HCT116 (cell line): ENCODE data around the gene ZBTB34. TPM values are rescaled to one million over a fixed set of nuclear protein-coding genes. Genes with fewer than 3 reads are reported as not detected.
"Not testable (repeated sequence)": the region's sequence is repeated elsewhere in the genome, so short reads cannot be mapped to it uniquely, and the experiment has no call there.

Experiments
- ATAC-seq: fragments of 200-7000 bp; cut with Tn5 transposase; 2 replicates; pipeline ENCODE4 v1.9.1; 2020; ENCODE audit warnings: mild to moderate bottlenecking, moderate library complexity
- BruUV-seq: library from RNA; stranded (reverse); fragments of 400-500 nt; replicated peaks from 2 replicates; lab custom pipeline; 2021; lab: Mats Ljungman, UMichigan
- CTCF ChIA-PET: fragments of 300-600 bp; sonication (Branson Sonifier 250); formaldehyde crosslinking; loops from one replicate; lab custom pipeline; 2021; ENCODE audit warnings: antibody characterized with exemption; lab: Charles Lee
- POLR2A ChIA-PET: fragments of 300-600, 350-600 bp; sonication (Branson Sonifier 250); formaldehyde crosslinking; loops from one replicate; lab custom pipeline; 2021; ENCODE audit warnings: antibody characterized with exemption; lab: Charles Lee
- RAD21 ChIA-PET, 2 experiments: fragments of 300-600 bp; sonication (Branson Sonifier 250); formaldehyde crosslinking; loops; one replicate each; lab custom pipeline; 2023; ENCODE audit warnings: low total read pairs in 2 of 2; ENCODE audit not compliant: uncharacterized antibody in 2 of 2, unreplicated experiment in 2 of 2, low non-redundant PET in 1 of 2; lab: Charles Lee
- DNase-seq: peaks from one replicate; pipeline ENCODE4 v3.0.0-alpha.2; 2010; ENCODE audit warnings: low read depth, low spot score
- H2AFZ ChIP-seq: fragments of 200-600 bp; shearing (Covaris generic), sonication (generic); 2 replicates; pipeline ENCODE4 v1.6.1; 2017; ENCODE audit warnings: low read depth, mixed run types, mixed read lengths, antibody characterized with exemption, low read length; ENCODE audit not compliant: poor library complexity, severe bottlenecking
- H3K27ac ChIP-seq: 2 replicates; pipeline ENCODE4 v1.5.1; 2012; ENCODE audit warnings: low read depth, low read length
- H3K27me3 ChIP-seq: fragments of 200-600 bp; sonication (generic); 2 replicates; pipeline ENCODE4 v1.6.1; 2016; ENCODE audit warnings: mixed run types, low read length, mixed read lengths; ENCODE audit not compliant: insufficient read depth
- H3K36me3 ChIP-seq, 2 experiments: fragments of 200-500 bp in 1 of 2; fragments of 200-600 bp in 1 of 2; sonication (Bioruptor generic) in 1 of 2; sonication (generic) in 1 of 2; 2 replicates each; pipeline versions ENCODE4 v1.5.1 to v1.6.1; 2014 to 2016; ENCODE audit warnings: low read length in 2 of 2, inconsistent platforms in 1 of 2, mixed read lengths in 1 of 2, mixed run types in 1 of 2; ENCODE audit not compliant: insufficient read depth in 2 of 2, control insufficient read depth in 1 of 2
- H3K4me1 ChIP-seq, 2 experiments: fragments of 200-600 bp in 1 of 2; sonication (generic) in 1 of 2; 2 replicates each; pipeline versions ENCODE4 v1.5.1 to v1.6.1; 2012 to 2017; ENCODE audit warnings: low read length in 2 of 2, inconsistent platforms in 1 of 2, mild to moderate bottlenecking in 1 of 2, mixed read lengths in 1 of 2, mixed run types in 1 of 2, moderate library complexity in 1 of 2; ENCODE audit not compliant: insufficient read depth in 2 of 2, control insufficient read depth in 1 of 2
- H3K4me2 ChIP-seq: fragments of 200-600 bp; sonication (generic); 2 replicates; pipeline ENCODE4 v1.6.1; 2017; ENCODE audit warnings: mixed run types, low read length, mixed read lengths
- H3K4me3 ChIP-seq, 2 experiments: fragments of 200-600 bp in 1 of 2; sonication (generic) in 1 of 2; replicated peaks in 1 of 2; 2 replicates each; pipeline ENCODE4 v1.5.1; 2011 to 2016; ENCODE audit warnings: low read length in 2 of 2, control low read depth in 1 of 2, low read depth in 1 of 2, mild to moderate bottlenecking in 1 of 2, mixed read lengths in 1 of 2, mixed run types in 1 of 2
- H3K79me2 ChIP-seq: fragments of 200-600 bp; sonication (generic); 2 replicates; pipeline ENCODE4 v1.6.1; 2017; ENCODE audit warnings: mild to moderate bottlenecking, mixed run types, low read length, moderate library complexity, mixed read lengths; ENCODE audit not compliant: insufficient read depth
- H3K9ac ChIP-seq: fragments of 200-600 bp; sonication (generic); 2 replicates; pipeline ENCODE4 v1.6.1; 2016; ENCODE audit warnings: low read length, mixed read lengths
- H3K9me2 ChIP-seq: fragments of 200-600 bp; sonication (generic), shearing (Covaris generic); 2 replicates; pipeline ENCODE4 v1.6.1; 2017; ENCODE audit warnings: mixed run types, mild to moderate bottlenecking, moderate library complexity; ENCODE audit not compliant: insufficient read depth
- H3K9me3 ChIP-seq, 2 experiments: fragments of 200-500 bp in 1 of 2; fragments of 200-600 bp in 1 of 2; sonication (Bioruptor generic) in 1 of 2; sonication (generic) in 1 of 2; 2 replicates each; pipeline ENCODE4 v1.6.1; 2014 to 2017; ENCODE audit warnings: low read length in 2 of 2, mixed read lengths in 2 of 2, inconsistent platforms in 1 of 2, low read depth in 1 of 2, mild to moderate bottlenecking in 1 of 2, mixed run types in 1 of 2, moderate library complexity in 1 of 2; ENCODE audit not compliant: control insufficient read depth in 1 of 2, insufficient read depth in 1 of 2
- H4K20me1 ChIP-seq: fragments of 200-600 bp; sonication (generic), shearing (Covaris generic); 2 replicates; pipeline ENCODE4 v1.6.1; 2017; ENCODE audit warnings: mixed run types, mild to moderate bottlenecking, moderate library complexity; ENCODE audit not compliant: insufficient read depth
- CBX3 ChIP-seq: IDR thresholded peaks from 2 replicates; pipeline ENCODE4 v1.6.1; 2012; ENCODE audit warnings: low read depth
- MAX ChIP-seq: IDR thresholded peaks from 2 replicates; pipeline ENCODE4 v1.6.1; 2012
- SP1 ChIP-seq: IDR thresholded peaks from 2 replicates; pipeline ENCODE4 v1.6.1; 2012; ENCODE audit warnings: low read depth
- SRF ChIP-seq: IDR thresholded peaks from 2 replicates; pipeline ENCODE4 v1.6.1; 2012; ENCODE audit warnings: low read depth
- YY1 ChIP-seq: IDR thresholded peaks from 2 replicates; pipeline ENCODE4 v1.6.1; 2011; ENCODE audit warnings: low read length, low read depth, moderate library complexity, mild to moderate bottlenecking; ENCODE audit not compliant: insufficient replicate concordance; ENCODE audit errors: extremely low read depth
- intact Hi-C: fragments of 100-400 bp; cut with micrococcal nuclease; formaldehyde crosslinking; loops from 2 replicates; pipeline ENCODE4 v1.10.0; 2022
- total RNA-seq: library from RNA; stranded (reverse); gene quantifications from one replicate; pipeline ENCODE4 v1.2.1, GENCODE V29; 2021; ENCODE audit not compliant: unreplicated experiment

The ZBTB34 gene
- total RNA-seq, 1 experiment from 2014 or later = 5.6 TPM

GRCh38 chr9:126814091-126814490 lies 46.3 kb upstream of the ZBTB34 start:
- no peak overlapping the region for H3K9ac ChIP-seq
- H3K79me2 ChIP-seq = peaks cover 67% of the 10 kb centered on the region
- DNase-seq = no peak
- no peak overlapping the region for H3K4me3 ChIP-seq
- intact Hi-C loops = no loop called here
- no peaks in the 10 kb centered on the region for H3K9me2 ChIP-seq
- ChIA-PET CTCF (no interaction called here), RAD21 (no interaction called here), POLR2A (no interaction called here)
- H3K27ac ChIP-seq = no peak overlapping the region
- H3K27me3 ChIP-seq = no peaks in the 10 kb centered on the region
- no peak for ATAC-seq
- no peak overlapping the region for H3K4me2 ChIP-seq
- no TSS peak for BruUV-seq
- TF ChIP-seq SRF = no peak
- no peak for TF ChIP-seq MAX
- no peak for TF ChIP-seq SP1
- TF ChIP-seq CBX3 = no peak
- TF ChIP-seq YY1 = no peak
- no peaks in the 10 kb centered on the region for H3K4me1 ChIP-seq
- H3K36me3 ChIP-seq = peaks cover 3 to 11% of the 10 kb centered on the region in 2 experiments; a peak in 3 of 4 replicates
- H4K20me1 ChIP-seq = 0 out of 2 replicates have a peak, but pooled peaks cover 5% of the 10 kb centered on the region
- H3K9me3 ChIP-seq = no peaks in the 10 kb centered on the region
- no peak overlapping the region for H2AFZ ChIP-seq

GRCh38 chr9:126817615-126818014 lies 42.8 kb upstream of the ZBTB34 start:
- H3K9me3 ChIP-seq = peaks cover 3 to 10% of the 10 kb centered on the region in 2 experiments; a peak in 1 of 4 replicates
- POLR2A ChIA-PET, BruUV-seq: not testable (repeated sequence)

More at GRCh38 chr9:126817615-126818014, 42.8 kb upstream of the ZBTB34 start:
- H3K4me2 ChIP-seq, H3K27me3 ChIP-seq, H3K27ac ChIP-seq, RAD21 ChIA-PET, H3K4me1 ChIP-seq, H4K20me1 ChIP-seq, H3K4me3 ChIP-seq, ATAC-seq, H3K9ac ChIP-seq, DNase-seq, CTCF ChIA-PET, H2AFZ ChIP-seq, H3K9me2 ChIP-seq, intact Hi-C loops: not testable (repeated sequence)
- Histone ChIP-seq H3K36me3 (peaks cover 0 to 20% of the 10 kb centered on the region in 2 experiments; a peak in 2 of 4 replicates), H3K79me2 (peaks cover 65% of the 10 kb centered on the region)
